Cardiac muscle cell (in vitro differentiated cells and primary cell): ENCODE measurements around the gene IFNLR1. TPM values are rescaled to one million over a fixed set of nuclear protein-coding genes. Genes with fewer than 3 reads are reported as not detected.

Experiments
- DNase-seq, 2 donors: peaks; one replicate each; pipeline versions ENCODE4 v3.0.0 to v3.0.0-alpha.2; 2010 to 2017; ENCODE audit warnings: low read depth in 1 of 2, low spot score in 1 of 2
- H3K27ac ChIP-seq: fragments of 200-600 bp; sonication (generic); 2 replicates; pipeline ENCODE4 v1.5.1; 2016
- H3K27me3 ChIP-seq: fragments of 200-600 bp; sonication (generic); 2 replicates; pipeline ENCODE4 v1.6.0; 2016; ENCODE audit warnings: control low read depth
- H3K36me3 ChIP-seq: fragments of 200-600 bp; sonication (generic); 2 replicates; pipeline ENCODE4 v1.5.1; 2016; ENCODE audit warnings: control low read depth
- H3K4me1 ChIP-seq: fragments of 200-600 bp; sonication (generic); 2 replicates; pipeline ENCODE4 v1.8.1; 2017; ENCODE audit warnings: low read depth, mild to moderate bottlenecking, mixed run types
- H3K4me3 ChIP-seq: fragments of 200-600 bp; sonication (generic); 2 replicates; pipeline ENCODE4 v1.5.1; 2016; ENCODE audit warnings: mild to moderate bottlenecking
- H3K9me3 ChIP-seq: fragments of 200-600 bp; sonication (generic); 2 replicates; pipeline ENCODE4 v1.5.1; 2017; ENCODE audit warnings: low read depth, mild to moderate bottlenecking, control low read depth
- CTCF ChIP-seq: IDR thresholded peaks from 2 replicates; pipeline ENCODE4 v1.5.1; 2012; ENCODE audit warnings: low read depth, mild to moderate bottlenecking, low read length
- polyA plus RNA-seq: library from polyadenylated mRNA; unstranded; fragments of >200 nt; fragmentation: Nextera tagmentation; extraction: Ambion mirVana; gene quantifications from 2 replicates; pipeline ENCODE4 v1.2.1, GENCODE V29; 2016
- total RNA-seq: library from RNA; depleted of rRNA; stranded (reverse); fragments of >200 nt; gene quantifications from 2 replicates; pipeline ENCODE4 v1.2.3, GENCODE V29; 2016

Gene IFNLR1
- total and polyA plus RNA-seq, 2 experiments from 2014 or later, result 3.9 to 15.2 TPM

GRCh38 chr1:24121406-24121805 is 65.7 kb downstream of the IFNLR1 start:
- no peak overlapping the region for H3K4me3 ChIP-seq
- no peaks in the 10 kb centered on the region for H3K4me1 ChIP-seq
- H3K9me3 ChIP-seq, result no peaks in the 10 kb centered on the region
- no peaks in the 10 kb centered on the region for H3K36me3 ChIP-seq
- TF ChIP-seq CTCF, result no peak
- DNase-seq, result no peak
- H3K27me3 ChIP-seq, result no peaks in the 10 kb centered on the region
- no peak overlapping the region for H3K27ac ChIP-seq

GRCh38 chr1:24120965-24121364 is 66.1 kb downstream of the IFNLR1 start:
- no peak for DNase-seq
- no peak for TF ChIP-seq CTCF
- H3K4me1 ChIP-seq, result no peaks in the 10 kb centered on the region
- H3K36me3 ChIP-seq, result no peaks in the 10 kb centered on the region
- no peak overlapping the region for H3K27ac ChIP-seq
- no peaks in the 10 kb centered on the region for H3K9me3 ChIP-seq
- H3K27me3 ChIP-seq, result no peaks in the 10 kb centered on the region
- H3K4me3 ChIP-seq, result no peak overlapping the region

GRCh38 chr1:24119859-24120756 is 67.0 kb downstream of the IFNLR1 start:
- DNase-seq, result peak in 1 of 2 donors; percentile 75
- H3K36me3 ChIP-seq, result no peaks in the 10 kb centered on the region
- no peak overlapping the region for H3K4me3 ChIP-seq
- no peak overlapping the region for H3K27ac ChIP-seq
- H3K4me1 ChIP-seq, result no peaks in the 10 kb centered on the region
- TF ChIP-seq CTCF, result no peak
- H3K27me3 ChIP-seq, result no peaks in the 10 kb centered on the region
- H3K9me3 ChIP-seq, result no peaks in the 10 kb centered on the region

GRCh38 chr1:24119489-24119858 is 67.6 kb downstream of the IFNLR1 start:
- Histone ChIP-seq H3K36me3 (no peaks in the 10 kb centered on the region), H3K27me3 (no peaks in the 10 kb centered on the region), H3K27ac (no peak overlapping the region), H3K9me3 (no peaks in the 10 kb centered on the region), H3K4me3 (no peak overlapping the region), H3K4me1 (no peaks in the 10 kb centered on the region)
- no peak for DNase-seq
- no peak for TF ChIP-seq CTCF

- no peak for DNase-seq
- no peak overlapping the region for H3K27ac ChIP-seq
- no peak for TF ChIP-seq CTCF
- H3K4me1 ChIP-seq, result no peaks in the 10 kb centered on the region
- no peaks in the 10 kb centered on the region for H3K27me3 ChIP-seq
- no peaks in the 10 kb centered on the region for H3K9me3 ChIP-seq
- no peaks in the 10 kb centered on the region for H3K36me3 ChIP-seq
- no peak overlapping the region for H3K4me3 ChIP-seq
Observed at GRCh38 chr1:24118410-24119242, 68.5 kb downstream of the IFNLR1 start.
